WTC11 (cell line): ENCODE data around the gene SSH3. TPM values are rescaled to one million over a fixed set of nuclear protein-coding genes. Genes with fewer than 3 reads are reported as not detected.

Experiments
- ATAC-seq: fragments of 200-7000 bp; cut with Tn5 transposase; 2 replicates; pipeline ENCODE4 v1.10.0; 2021; ENCODE audit warnings: mild to moderate bottlenecking, moderate library complexity
- CTCF ChIA-PET: fragments of 300-600 bp; sonication (Branson Sonifier 250); formaldehyde crosslinking; loops from one replicate; lab custom pipeline; 2021; ENCODE audit warnings: antibody characterized with exemption; lab: Charles Lee
- POLR2A ChIA-PET: fragments of 350-600 bp; sonication (Branson Sonifier 250); formaldehyde crosslinking; loops from one replicate; lab custom pipeline; 2021; ENCODE audit warnings: antibody characterized with exemption; lab: Charles Lee
- DNase-seq: peaks from one replicate; pipeline ENCODE4 v3.0.0; 2021; ENCODE audit warnings: low spot score
- H3K27ac Mint-ChIP-seq: 2 replicates; pipeline ENCODE4 v1.8.0; 2021; ENCODE audit warnings: mixed read lengths
- H3K27me3 Mint-ChIP-seq: 2 replicates; pipeline ENCODE4 v1.8.0; 2021; ENCODE audit warnings: low read depth, mild to moderate bottlenecking, moderate library complexity, mixed read lengths
- H3K36me3 Mint-ChIP-seq: 2 replicates; pipeline ENCODE4 v1.8.0; 2021; ENCODE audit warnings: mixed read lengths
- H3K4me1 Mint-ChIP-seq: 2 replicates; pipeline ENCODE4 v1.8.0; 2022; ENCODE audit warnings: mixed read lengths
- H3K4me3 Mint-ChIP-seq: 2 replicates; pipeline ENCODE4 v1.8.0; 2021; ENCODE audit warnings: mild to moderate bottlenecking, moderate library complexity, mixed read lengths
- H3K9me3 Mint-ChIP-seq: 2 replicates; pipeline ENCODE4 v1.8.0; 2021; ENCODE audit warnings: mixed read lengths
- CBFB ChIP-seq: sonication (generic); formaldehyde crosslinking; IDR thresholded peaks from 2 replicates; pipeline ENCODE4 v1.8.1; 2022; ENCODE audit warnings: mild to moderate bottlenecking, low read depth, missing genetic modification reagents
- CREB1 ChIP-seq: sonication (generic); formaldehyde crosslinking; IDR thresholded peaks from 2 replicates; pipeline ENCODE4 v1.8.0; 2023; ENCODE audit warnings: mild to moderate bottlenecking, missing genetic modification reagents
- CREM ChIP-seq: sonication (generic); formaldehyde crosslinking; IDR thresholded peaks from 2 replicates; pipeline ENCODE4 v1.8.1; 2022; ENCODE audit warnings: mild to moderate bottlenecking, missing genetic modification reagents, moderate library complexity
- ELF4 ChIP-seq: sonication (generic); formaldehyde crosslinking; IDR thresholded peaks from 2 replicates; pipeline ENCODE4 v1.8.1; 2022; ENCODE audit warnings: low read depth, mild to moderate bottlenecking, moderate library complexity, missing genetic modification reagents
- ERG ChIP-seq: fragments of 250-450 bp; sonication (Bioruptor Pico); IDR thresholded peaks from 2 replicates; pipeline ENCODE4 v1.8.0; 2021; ENCODE audit warnings: mild to moderate bottlenecking
- ESRRA ChIP-seq: sonication (generic); formaldehyde crosslinking; IDR thresholded peaks from 2 replicates; pipeline ENCODE4 v1.8.1; 2022; ENCODE audit warnings: mild to moderate bottlenecking, missing genetic modification reagents, borderline replicate concordance
- ETV6 ChIP-seq: sonication (generic); formaldehyde crosslinking; IDR thresholded peaks from 2 replicates; pipeline ENCODE4 v1.8.1; 2022; ENCODE audit warnings: mild to moderate bottlenecking, missing genetic modification reagents
- GABPB1 ChIP-seq: sonication (generic); formaldehyde crosslinking; IDR thresholded peaks from 2 replicates; pipeline ENCODE4 v1.8.1; 2023; ENCODE audit warnings: mild to moderate bottlenecking, missing genetic modification reagents
- JAZF1 ChIP-seq: fragments of 250-450 bp; sonication (Bioruptor Pico); IDR thresholded peaks from 2 replicates; pipeline ENCODE4 v1.9.0; 2021; ENCODE audit warnings: moderate library complexity, mild to moderate bottlenecking, inconsistent platforms
- MYBL2 ChIP-seq: sonication (generic); formaldehyde crosslinking; IDR thresholded peaks from 2 replicates; pipeline ENCODE4 v1.8.1; 2023; ENCODE audit warnings: mild to moderate bottlenecking, moderate library complexity, missing genetic modification reagents
- SMAD3 ChIP-seq: sonication (generic); formaldehyde crosslinking; IDR thresholded peaks from 2 replicates; pipeline ENCODE4 v1.8.0; 2022; ENCODE audit warnings: missing genetic modification reagents, mild to moderate bottlenecking, borderline replicate concordance
- SMAD4 ChIP-seq: sonication (generic); formaldehyde crosslinking; IDR thresholded peaks from 2 replicates; pipeline ENCODE4 v1.8.0; 2022; ENCODE audit warnings: mild to moderate bottlenecking, missing genetic modification reagents
- ZNF121 ChIP-seq: sonication (generic); formaldehyde crosslinking; IDR thresholded peaks from 2 replicates; pipeline ENCODE4 v1.8.0; 2023; ENCODE audit warnings: missing genetic modification reagents
- ZNF232 ChIP-seq: sonication (generic); formaldehyde crosslinking; IDR thresholded peaks from 2 replicates; pipeline ENCODE4 v1.8.0; 2022; ENCODE audit warnings: mild to moderate bottlenecking, missing genetic modification reagents
- ZNF671 ChIP-seq: fragments of 250-450 bp; sonication (Bioruptor Pico); IDR thresholded peaks from 2 replicates; pipeline ENCODE4 v1.8.0; 2021; ENCODE audit warnings: mild to moderate bottlenecking
- ZSCAN18 ChIP-seq: fragments of 250-450 bp; sonication (Bioruptor Pico); IDR thresholded peaks from 2 replicates; pipeline ENCODE4 v2.1.2; 2022; ENCODE audit warnings: mild to moderate bottlenecking, moderate library complexity
- total RNA-seq: library from RNA; stranded (reverse); gene quantifications from 3 replicates; pipeline ENCODE4 v1.2.3, GENCODE V29; 2021
- TF ChIP-seq, protein P1 (sequence below): sonication (generic); formaldehyde crosslinking; IDR thresholded peaks from 2 replicates; pipeline ENCODE4 v1.8.0; 2022; ENCODE audit warnings: mild to moderate bottlenecking, missing genetic modification reagents
- TF ChIP-seq, protein P2 (sequence below): sonication (generic); formaldehyde crosslinking; IDR thresholded peaks from 2 replicates; pipeline ENCODE4 v1.8.0; 2022; ENCODE audit warnings: mild to moderate bottlenecking, missing genetic modification reagents
- TF ChIP-seq, protein P3 (sequence below): sonication (generic); formaldehyde crosslinking; IDR thresholded peaks from 2 replicates; pipeline ENCODE4 v1.8.0; 2023; ENCODE audit warnings: missing genetic modification reagents, mild to moderate bottlenecking, borderline replicate concordance

Gene SSH3
- total RNA-seq, 1 experiment from 2014 or later = 42.3 TPM

- H3K4me1 Mint-ChIP-seq = peaks cover 5% of the 10 kb centered on the region
- CTCF ChIA-PET = interaction anchor here (0.6 to 5.4 kb wide), 5 partner anchors 13 to 52 kb away, joined by 3 to 122 read pairs (median 24); partner anchors contain the start of gene SSH3
- TF ChIP-seq ZNF671 = no peak
- TF ChIP-seq, protein P1, sequence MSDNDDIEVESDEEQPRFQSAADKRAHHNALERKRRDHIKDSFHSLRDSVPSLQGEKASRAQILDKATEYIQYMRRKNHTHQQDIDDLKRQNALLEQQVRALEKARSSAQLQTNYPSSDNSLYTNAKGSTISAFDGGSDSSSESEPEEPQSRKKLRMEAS (CRISPR knock-in tag) = no peak
- TF ChIP-seq, protein P2, sequence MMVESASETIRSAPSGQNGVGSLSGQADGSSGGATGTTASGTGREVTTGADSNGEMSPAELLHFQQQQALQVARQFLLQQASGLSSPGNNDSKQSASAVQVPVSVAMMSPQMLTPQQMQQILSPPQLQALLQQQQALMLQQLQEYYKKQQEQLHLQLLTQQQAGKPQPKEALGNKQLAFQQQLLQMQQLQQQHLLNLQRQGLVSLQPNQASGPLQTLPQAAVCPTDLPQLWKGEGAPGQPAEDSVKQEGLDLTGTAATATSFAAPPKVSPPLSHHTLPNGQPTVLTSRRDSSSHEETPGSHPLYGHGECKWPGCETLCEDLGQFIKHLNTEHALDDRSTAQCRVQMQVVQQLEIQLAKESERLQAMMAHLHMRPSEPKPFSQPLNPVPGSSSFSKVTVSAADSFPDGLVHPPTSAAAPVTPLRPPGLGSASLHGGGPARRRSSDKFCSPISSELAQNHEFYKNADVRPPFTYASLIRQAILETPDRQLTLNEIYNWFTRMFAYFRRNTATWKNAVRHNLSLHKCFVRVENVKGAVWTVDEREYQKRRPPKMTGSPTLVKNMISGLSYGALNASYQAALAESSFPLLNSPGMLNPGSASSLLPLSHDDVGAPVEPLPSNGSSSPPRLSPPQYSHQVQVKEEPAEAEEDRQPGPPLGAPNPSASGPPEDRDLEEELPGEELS (CRISPR knock-in tag) = no peak
- POLR2A ChIA-PET = no interaction called here
- H3K27ac Mint-ChIP-seq = no peak overlapping the region
- DNase-seq (no peak), ATAC-seq (no peak)
- H3K9me3 Mint-ChIP-seq = no peaks in the 10 kb centered on the region
- no peaks in the 10 kb centered on the region for H3K36me3 Mint-ChIP-seq
- peaks cover 40% of the 10 kb centered on the region for H3K27me3 Mint-ChIP-seq
- H3K4me3 Mint-ChIP-seq = no peak overlapping the region; the same call in 1 of the 2 replicates
Measured at GRCh38 chr11:67315325-67315909, 12.1 kb downstream of the SSH3 start.

DNA sequence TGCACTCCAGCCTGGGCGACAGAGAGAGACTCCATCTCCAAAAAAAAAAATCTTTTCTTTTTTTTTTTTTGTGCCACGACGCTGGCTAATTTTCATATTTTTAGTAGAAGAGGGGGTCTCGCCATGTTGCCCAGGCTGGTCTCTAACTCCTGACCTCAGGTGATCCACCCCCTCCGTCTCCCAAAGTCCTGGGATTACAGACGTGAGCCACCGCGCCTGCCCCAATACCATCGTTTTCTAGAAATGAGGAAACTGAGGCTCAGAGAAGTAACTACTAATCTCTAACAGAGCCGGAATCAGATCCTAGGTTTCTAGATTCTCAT, 13.5 kb downstream of the SSH3 start:
- H3K27me3 Mint-ChIP-seq = peaks cover 41% of the 10 kb centered on the region
- TF ChIP-seq SMAD3 (CRISPR knock-in tag) = no peak
- TF ChIP-seq ZNF121 (CRISPR knock-in tag) = 0 out of 2 replicates have a peak, but pooled peaks have one; percentile 15
- ChIA-PET POLR2A (interaction anchor here (0.6 to 1.4 kb wide), 6 partner anchors 14 to 694 kb away, joined by 3 to 10 read pairs (median 4); partner anchors contain the start of genes GRK2, POLD4 and SSH3), CTCF (interaction anchor here (0.6 to 5.4 kb wide), 48 partner anchors 9 to 349 kb away, joined by 3 to 122 read pairs (median 6); partner anchors contain the start of genes ANKRD13D, CLCF1, GRK2 and KDM2A)
- no peaks in the 10 kb centered on the region for H3K36me3 Mint-ChIP-seq
- peak overlapping the region; percentile 91 for H3K4me3 Mint-ChIP-seq
- no peaks in the 10 kb centered on the region for H3K9me3 Mint-ChIP-seq
- DNase-seq (no peak), ATAC-seq (no peak)
- H3K4me1 Mint-ChIP-seq = peaks cover 5% of the 10 kb centered on the region
- H3K27ac Mint-ChIP-seq = peak overlapping the region; percentile 79

DNA sequence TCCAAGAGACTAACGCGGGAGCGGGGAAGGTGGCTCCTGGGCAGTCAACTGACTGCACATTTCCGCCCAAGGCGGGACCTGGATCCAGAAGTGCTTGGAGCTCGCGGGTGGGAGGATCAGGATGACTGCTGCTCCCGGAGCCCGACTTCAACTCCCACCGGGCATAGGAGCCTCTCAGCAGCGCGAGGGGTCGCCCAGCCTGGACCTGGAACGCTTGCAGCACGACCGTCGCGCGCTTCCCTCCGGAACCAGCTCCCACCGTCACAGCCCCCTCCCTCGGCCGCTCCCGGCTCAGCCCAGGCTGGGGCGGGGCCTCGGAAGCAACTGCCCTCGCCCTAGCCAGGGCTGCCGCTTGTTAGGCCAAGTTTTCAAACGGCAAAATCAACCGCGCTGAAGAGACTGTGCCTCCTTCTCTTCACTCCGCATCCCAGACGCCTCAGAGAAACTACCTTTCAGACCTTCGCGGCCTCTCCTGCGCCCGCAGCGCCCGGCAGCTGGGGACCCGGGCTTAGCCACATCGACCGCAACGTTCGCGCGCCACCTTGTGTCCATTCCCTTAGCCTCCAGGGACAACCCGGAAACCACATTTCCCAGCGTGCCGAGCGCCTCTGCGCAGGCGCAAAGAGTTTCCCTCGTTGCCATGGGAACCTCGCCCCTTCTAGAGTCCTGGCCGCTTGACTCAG, 14.0 kb downstream of the SSH3 start:
- CTCF ChIA-PET = interaction anchor here (0.5 to 5.4 kb wide), 57 partner anchors 9 to 1322 kb away, joined by 3 to 122 read pairs (median 5); partner anchors contain the start of genes AIP, ANKRD13D, CLCF1 and GRK2
- POLR2A ChIA-PET = interaction anchor here (0.6 to 1.4 kb wide), 6 partner anchors 15 to 121 kb away, joined by 3 to 10 read pairs (median 4); partner anchors contain the start of genes GRK2, POLD4 and SSH3
- Mint-ChIP-seq H3K27ac (peak overlapping the region; percentile 96), H3K4me1 (peaks cover 5% of the 10 kb centered on the region), H3K36me3 (no peaks in the 10 kb centered on the region), H3K4me3 (peak overlapping the region; percentile 91), H3K27me3 (peaks cover 41% of the 10 kb centered on the region), H3K9me3 (no peaks in the 10 kb centered on the region)
- ATAC-seq (peak; percentile 83), DNase-seq (peak; percentile 99)
- TF ChIP-seq ETV6 (CRISPR knock-in tag) (no peak), CREB1 (no peak), SMAD3 (CRISPR knock-in tag) (no peak), ZSCAN18 (no peak), ERG (CRISPR knock-in tag) (no peak), ZNF232 (CRISPR knock-in tag) (0 out of 2 replicates have a peak, but pooled peaks have one; percentile 30), ELF4 (peak; percentile 15; the same call in 1 of the 2 replicates), GABPB1 (0 out of 2 replicates have a peak, but pooled peaks have one; percentile 7), MYBL2 (CRISPR knock-in tag) (peak; percentile 68; the same call in 1 of the 2 replicates), CBFB (CRISPR knock-in tag) (no peak), ESRRA (0 out of 2 replicates have a peak, but pooled peaks have one; percentile 15), JAZF1 (CRISPR knock-in tag) (no peak), CREM (CRISPR knock-in tag) (peak; percentile 15; the same call in 1 of the 2 replicates), SMAD4 (no peak)
- TF ChIP-seq, protein P3, sequence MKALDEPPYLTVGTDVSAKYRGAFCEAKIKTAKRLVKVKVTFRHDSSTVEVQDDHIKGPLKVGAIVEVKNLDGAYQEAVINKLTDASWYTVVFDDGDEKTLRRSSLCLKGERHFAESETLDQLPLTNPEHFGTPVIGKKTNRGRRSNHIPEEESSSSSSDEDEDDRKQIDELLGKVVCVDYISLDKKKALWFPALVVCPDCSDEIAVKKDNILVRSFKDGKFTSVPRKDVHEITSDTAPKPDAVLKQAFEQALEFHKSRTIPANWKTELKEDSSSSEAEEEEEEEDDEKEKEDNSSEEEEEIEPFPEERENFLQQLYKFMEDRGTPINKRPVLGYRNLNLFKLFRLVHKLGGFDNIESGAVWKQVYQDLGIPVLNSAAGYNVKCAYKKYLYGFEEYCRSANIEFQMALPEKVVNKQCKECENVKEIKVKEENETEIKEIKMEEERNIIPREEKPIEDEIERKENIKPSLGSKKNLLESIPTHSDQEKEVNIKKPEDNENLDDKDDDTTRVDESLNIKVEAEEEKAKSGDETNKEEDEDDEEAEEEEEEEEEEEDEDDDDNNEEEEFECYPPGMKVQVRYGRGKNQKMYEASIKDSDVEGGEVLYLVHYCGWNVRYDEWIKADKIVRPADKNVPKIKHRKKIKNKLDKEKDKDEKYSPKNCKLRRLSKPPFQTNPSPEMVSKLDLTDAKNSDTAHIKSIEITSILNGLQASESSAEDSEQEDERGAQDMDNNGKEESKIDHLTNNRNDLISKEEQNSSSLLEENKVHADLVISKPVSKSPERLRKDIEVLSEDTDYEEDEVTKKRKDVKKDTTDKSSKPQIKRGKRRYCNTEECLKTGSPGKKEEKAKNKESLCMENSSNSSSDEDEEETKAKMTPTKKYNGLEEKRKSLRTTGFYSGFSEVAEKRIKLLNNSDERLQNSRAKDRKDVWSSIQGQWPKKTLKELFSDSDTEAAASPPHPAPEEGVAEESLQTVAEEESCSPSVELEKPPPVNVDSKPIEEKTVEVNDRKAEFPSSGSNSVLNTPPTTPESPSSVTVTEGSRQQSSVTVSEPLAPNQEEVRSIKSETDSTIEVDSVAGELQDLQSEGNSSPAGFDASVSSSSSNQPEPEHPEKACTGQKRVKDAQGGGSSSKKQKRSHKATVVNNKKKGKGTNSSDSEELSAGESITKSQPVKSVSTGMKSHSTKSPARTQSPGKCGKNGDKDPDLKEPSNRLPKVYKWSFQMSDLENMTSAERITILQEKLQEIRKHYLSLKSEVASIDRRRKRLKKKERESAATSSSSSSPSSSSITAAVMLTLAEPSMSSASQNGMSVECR (CRISPR knock-in tag) = peak; percentile 58; the same call in 1 of the 2 replicates
